HG03521 (cell line): Measurements from ENCODE around the gene GABBR1.

Source experiments
- ATAC-seq: cut with Tn5 transposase; IDR thresholded peaks from one replicate; pipeline ENCODE4 v1.9.1; 2021; ENCODE audit warnings: mild to moderate bottlenecking, moderate library complexity; ENCODE audit not compliant: unreplicated experiment

Gene GABBR1

GRCh38 chr6:29576056-29576455 is 56.9 kb downstream of the GABBR1 start:
- no peak for ATAC-seq

GRCh38 chr6:29567991-29568390 is 65.0 kb downstream of the GABBR1 start:
- no peak for ATAC-seq

- no peak for ATAC-seq
Observed at GRCh38 chr6:29567541-29567940, 65.4 kb downstream of the GABBR1 start.

GRCh38 chr6:29566856-29567255 is 66.1 kb downstream of the GABBR1 start:
- ATAC-seq: no peak

GRCh38 chr6:29564875-29565274 is 68.1 kb downstream of the GABBR1 start:
- ATAC-seq: no peak

GRCh38 chr6:29563435-29563965 is 69.5 kb downstream of the GABBR1 start:
- ATAC-seq: no peak

- ATAC-seq: no peak
Observed at GRCh38 chr6:29561606-29562181, 71.3 kb downstream of the GABBR1 start.

GRCh38 chr6:29561091-29561490 is 71.9 kb downstream of the GABBR1 start:
- no peak for ATAC-seq

GRCh38 chr6:29559524-29560287 is 73.3 kb downstream of the GABBR1 start, which contains the start of gene UBD:
UBD (minus strand) TSS chr6:29559732; CDS start chr6:29559701, 31 bp downstream.
- no peak for ATAC-seq

- ATAC-seq: no peak
Observed at GRCh38 chr6:29558439-29559079, 74.4 kb downstream of the GABBR1 start.

- no peak for ATAC-seq
Observed at GRCh38 chr6:29557320-29557719, 75.7 kb downstream of the GABBR1 start.

- no peak for ATAC-seq
Observed at GRCh38 chr6:29554764-29555163, 78.2 kb downstream of the GABBR1 start.

GRCh38 chr6:29553268-29554057 is 79.5 kb downstream of the GABBR1 start:
- no peak for ATAC-seq

GRCh38 chr6:29552512-29553051 is 80.4 kb downstream of the GABBR1 start:
- ATAC-seq: peak; percentile 80

GRCh38 chr6:29547573-29547972 is 85.4 kb downstream of the GABBR1 start:
- ATAC-seq: no peak

GRCh38 chr6:29537714-29538403 is 95.1 kb downstream of the GABBR1 start:
- no peak for ATAC-seq

- no peak for ATAC-seq
Observed at GRCh38 chr6:29532320-29532951, 100.5 kb downstream of the GABBR1 start.

GRCh38 chr6:29531668-29532067 is 101.3 kb downstream of the GABBR1 start:
- ATAC-seq: no peak

GRCh38 chr6:29530671-29531310 is 102.2 kb downstream of the GABBR1 start:
- ATAC-seq: no peak
